Measurements from ENCODE around the gene PIGBOS1. TPM values are rescaled to one million over a fixed set of nuclear protein-coding genes. Genes with fewer than 3 reads are reported as not detected.

PIGBOS1 gene
- polyA plus RNA-seq, 2 of the 4 experiments (the other 2 are of a cell fraction): 33.5 to 42.3 TPM

DNA sequence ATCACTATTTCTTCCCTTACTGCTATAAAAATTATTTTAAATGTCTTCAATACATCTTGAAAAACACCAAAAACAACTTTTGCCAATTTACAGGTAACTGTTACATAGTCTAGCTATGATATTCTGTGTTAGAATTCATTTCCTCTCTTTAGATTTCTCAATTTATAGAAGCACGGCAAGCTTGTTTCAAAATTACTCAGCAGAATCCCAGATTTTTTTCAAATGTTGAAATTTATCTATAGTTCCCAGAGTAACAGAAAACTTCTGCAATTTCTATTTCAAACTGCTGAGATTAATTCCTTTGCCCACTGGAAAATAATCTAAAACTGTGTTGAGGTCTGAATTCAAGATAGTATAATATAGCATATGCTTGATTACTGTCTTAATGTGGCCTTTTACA lies 48.1 kb upstream of the PIGBOS1 start:
- ATAC-seq (no peak), FAIRE-seq (peak; percentile 18), DNase-seq (ENCODE audit: low read depth in 1 of 2, low spot score in 1 of 2) (no peak)
- Histone ChIP-seq H3K27ac (no peak overlapping the region), H3K9me3 (no peaks in the 10 kb centered on the region), H3K4me1 (peaks cover 4% of the 10 kb centered on the region; the same call in 1 of the 3 replicates), H3K4me3 (no peak overlapping the region), H3K4me2 (no peak overlapping the region)
- ChIA-PET POLR2A (interaction anchor here (1.1 kb wide), 1 partner anchor 73 kb away, joined by 3 read pairs; no protein-coding TSS in a partner anchor), CTCF (interaction anchor here (1.9 kb wide), 1 partner anchor 8 kb away, joined by 5 read pairs; no protein-coding TSS in a partner anchor)
- 85% methylated on average over 1 of the region's 1 CpG for WGBS (ENCODE audit: missing lambda C conversion rate)
- TF ChIP-seq HEYL (CRISPR knock-in tag; IDR thresholded peaks at IDR 0.05) (no peak), MAZ (IDR thresholded peaks at IDR 0.05; ENCODE audit: borderline replicate concordance, low read depth, low read length) (no peak), GATA3 (IDR thresholded peaks at IDR 0.05; ENCODE audit: borderline replicate concordance) (no peak)

DNA sequence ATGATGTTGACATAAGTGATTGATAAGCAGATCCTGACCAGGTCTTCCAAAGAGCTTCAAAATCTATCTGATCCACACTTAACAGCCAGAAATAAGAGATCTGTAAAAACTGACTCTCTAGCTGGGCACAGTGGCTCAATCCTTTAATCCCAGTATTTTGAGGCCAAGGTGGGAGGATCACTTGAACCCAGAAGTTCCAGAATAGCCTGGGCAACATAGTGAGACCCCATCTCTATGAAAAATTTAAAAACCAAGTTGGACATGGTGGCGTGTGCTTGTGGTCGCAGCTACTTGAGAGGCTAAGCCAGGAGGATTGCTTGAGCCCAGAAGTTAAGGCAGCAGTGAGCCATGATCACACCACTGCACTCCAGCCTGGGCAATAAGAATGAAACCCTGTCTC lies 43.7 kb upstream of the PIGBOS1 start:
- Histone ChIP-seq H3K4me3 (no peak overlapping the region), H3K4me1 (peaks cover 11% of the 10 kb centered on the region; the same call in 2 of the 3 replicates), H3K9me3 (no peaks in the 10 kb centered on the region), H3K27ac (no peak overlapping the region), H3K4me2 (no peak overlapping the region)
- TF ChIP-seq, protein P1, sequence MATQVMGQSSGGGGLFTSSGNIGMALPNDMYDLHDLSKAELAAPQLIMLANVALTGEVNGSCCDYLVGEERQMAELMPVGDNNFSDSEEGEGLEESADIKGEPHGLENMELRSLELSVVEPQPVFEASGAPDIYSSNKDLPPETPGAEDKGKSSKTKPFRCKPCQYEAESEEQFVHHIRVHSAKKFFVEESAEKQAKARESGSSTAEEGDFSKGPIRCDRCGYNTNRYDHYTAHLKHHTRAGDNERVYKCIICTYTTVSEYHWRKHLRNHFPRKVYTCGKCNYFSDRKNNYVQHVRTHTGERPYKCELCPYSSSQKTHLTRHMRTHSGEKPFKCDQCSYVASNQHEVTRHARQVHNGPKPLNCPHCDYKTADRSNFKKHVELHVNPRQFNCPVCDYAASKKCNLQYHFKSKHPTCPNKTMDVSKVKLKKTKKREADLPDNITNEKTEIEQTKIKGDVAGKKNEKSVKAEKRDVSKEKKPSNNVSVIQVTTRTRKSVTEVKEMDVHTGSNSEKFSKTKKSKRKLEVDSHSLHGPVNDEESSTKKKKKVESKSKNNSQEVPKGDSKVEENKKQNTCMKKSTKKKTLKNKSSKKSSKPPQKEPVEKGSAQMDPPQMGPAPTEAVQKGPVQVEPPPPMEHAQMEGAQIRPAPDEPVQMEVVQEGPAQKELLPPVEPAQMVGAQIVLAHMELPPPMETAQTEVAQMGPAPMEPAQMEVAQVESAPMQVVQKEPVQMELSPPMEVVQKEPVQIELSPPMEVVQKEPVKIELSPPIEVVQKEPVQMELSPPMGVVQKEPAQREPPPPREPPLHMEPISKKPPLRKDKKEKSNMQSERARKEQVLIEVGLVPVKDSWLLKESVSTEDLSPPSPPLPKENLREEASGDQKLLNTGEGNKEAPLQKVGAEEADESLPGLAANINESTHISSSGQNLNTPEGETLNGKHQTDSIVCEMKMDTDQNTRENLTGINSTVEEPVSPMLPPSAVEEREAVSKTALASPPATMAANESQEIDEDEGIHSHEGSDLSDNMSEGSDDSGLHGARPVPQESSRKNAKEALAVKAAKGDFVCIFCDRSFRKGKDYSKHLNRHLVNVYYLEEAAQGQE (IDR thresholded peaks at IDR 0.05): no peak
- TF ChIP-seq, protein P2, sequence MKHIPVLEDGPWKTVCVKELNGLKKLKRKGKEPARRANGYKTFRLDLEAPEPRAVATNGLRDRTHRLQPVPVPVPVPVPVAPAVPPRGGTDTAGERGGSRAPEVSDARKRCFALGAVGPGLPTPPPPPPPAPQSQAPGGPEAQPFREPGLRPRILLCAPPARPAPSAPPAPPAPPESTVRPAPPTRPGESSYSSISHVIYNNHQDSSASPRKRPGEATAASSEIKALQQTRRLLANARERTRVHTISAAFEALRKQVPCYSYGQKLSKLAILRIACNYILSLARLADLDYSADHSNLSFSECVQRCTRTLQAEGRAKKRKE (CRISPR knock-in tag; IDR thresholded peaks at IDR 0.05; ENCODE audit: low read depth): no peak
- no peak for TF ChIP-seq POLR2A (IDR thresholded peaks at IDR 0.05; ENCODE audit: low read length)
- TF ChIP-seq ZNF302 (CRISPR knock-in tag; IDR thresholded peaks at IDR 0.05): no peak
- TF ChIP-seq ZC3H11A (IDR thresholded peaks at IDR 0.05): no peak
- no peak for TF ChIP-seq ESRRA (IDR thresholded peaks at IDR 0.05; ENCODE audit: borderline replicate concordance, low read length)
- TF ChIP-seq RNF2 (IDR thresholded peaks at IDR 0.05; ENCODE audit: borderline replicate concordance, low read depth): no peak
- no peak for TF ChIP-seq PHF8 (IDR thresholded peaks at IDR 0.05; ENCODE audit: borderline replicate concordance, low read depth)
- no peak for TF ChIP-seq TP53 (CRISPR knock-in tag; IDR thresholded peaks at IDR 0.05)
- no peak for TF ChIP-seq FOSL2 (IDR thresholded peaks at IDR 0.05)
- TF ChIP-seq FOSL2 (CRISPR knock-in tag; IDR thresholded peaks at IDR 0.05): no peak
- no peak for TF ChIP-seq BHLHE40 (IDR thresholded peaks at IDR 0.05; ENCODE audit: low read depth, low read length)
- TF ChIP-seq CBX2 (IDR thresholded peaks at IDR 0.05; ENCODE audit: borderline replicate concordance, low read depth): no peak
- no peak for TF ChIP-seq EHF (CRISPR knock-in tag; IDR thresholded peaks at IDR 0.05)
- no peak for TF ChIP-seq GATA3 (IDR thresholded peaks at IDR 0.05; ENCODE audit: borderline replicate concordance)
- CTCF ChIA-PET: interaction anchor here (0.8 to 1.0 kb wide), 2 partner anchors 32 to 73 kb away, joined by 3 read pairs; no protein-coding TSS in a partner anchor
- WGBS (ENCODE audit: missing lambda C conversion rate): 98% methylated on average over 2 of the region's 2 CpGs
- POLR2A ChIA-PET: interaction anchor here (0.6 kb wide), 1 partner anchor 23 kb away, joined by 3 read pairs; no protein-coding TSS in a partner anchor
- DNase-seq (ENCODE audit: low read depth in 1 of 2, low spot score in 1 of 2) (no peak), FAIRE-seq (no peak), ATAC-seq (no peak)

DNA sequence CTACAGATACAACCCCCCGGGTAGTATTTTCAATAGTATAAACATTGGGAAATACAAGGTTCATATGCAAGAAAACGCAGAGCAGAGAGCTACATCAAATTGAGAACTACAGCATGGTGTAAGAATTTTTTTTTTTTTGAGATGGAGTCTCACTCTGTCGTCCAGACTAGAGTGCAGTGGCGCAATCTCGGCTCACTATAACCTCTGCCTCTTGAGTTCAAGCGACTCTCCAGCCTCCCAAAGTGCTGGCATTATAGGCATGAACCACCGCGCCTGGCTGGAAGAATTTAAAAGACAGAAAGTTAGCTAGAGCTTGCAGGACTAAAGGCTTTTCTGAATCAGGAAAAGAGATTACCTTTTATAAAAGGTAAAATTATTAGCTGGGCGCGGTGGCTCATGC lies 42.1 kb upstream of the PIGBOS1 start:
- TF ChIP-seq FOSB (CRISPR knock-in tag; IDR thresholded peaks at IDR 0.05): no peak
- no peak for TF ChIP-seq BHLHE40 (IDR thresholded peaks at IDR 0.05; ENCODE audit: low read depth, low read length)
- TF ChIP-seq, protein P3, sequence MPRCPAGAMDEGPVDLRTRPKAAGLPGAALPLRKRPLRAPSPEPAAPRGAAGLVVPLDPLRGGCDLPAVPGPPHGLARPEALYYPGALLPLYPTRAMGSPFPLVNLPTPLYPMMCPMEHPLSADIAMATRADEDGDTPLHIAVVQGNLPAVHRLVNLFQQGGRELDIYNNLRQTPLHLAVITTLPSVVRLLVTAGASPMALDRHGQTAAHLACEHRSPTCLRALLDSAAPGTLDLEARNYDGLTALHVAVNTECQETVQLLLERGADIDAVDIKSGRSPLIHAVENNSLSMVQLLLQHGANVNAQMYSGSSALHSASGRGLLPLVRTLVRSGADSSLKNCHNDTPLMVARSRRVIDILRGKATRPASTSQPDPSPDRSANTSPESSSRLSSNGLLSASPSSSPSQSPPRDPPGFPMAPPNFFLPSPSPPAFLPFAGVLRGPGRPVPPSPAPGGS (IDR thresholded peaks at IDR 0.05): no peak
- TF ChIP-seq EHMT2 (IDR thresholded peaks at IDR 0.05; ENCODE audit: low read depth): no peak
- no peak for TF ChIP-seq NPAS2 (CRISPR knock-in tag; IDR thresholded peaks at IDR 0.05; ENCODE audit: borderline replicate concordance)
- no peak for TF ChIP-seq HDAC2 (IDR thresholded peaks at IDR 0.05)
- no peak for TF ChIP-seq POLR2A (IDR thresholded peaks at IDR 0.05; ENCODE audit: low read length)
- no peak for TF ChIP-seq CHD4 (IDR thresholded peaks at IDR 0.05; ENCODE audit: borderline replicate concordance)
- TF ChIP-seq TP53 (CRISPR knock-in tag; IDR thresholded peaks at IDR 0.05): no peak
- no peak for TF ChIP-seq HEYL (CRISPR knock-in tag; IDR thresholded peaks at IDR 0.05)
- no peak for FAIRE-seq
- no peak overlapping the region for H3K27ac ChIP-seq
- H3K4me3 ChIP-seq: no peak overlapping the region
- no peak overlapping the region for H3K4me2 ChIP-seq
- ChIA-PET CTCF (interaction anchor here (1.0 kb wide), 1 partner anchor 47 kb away, joined by 4 read pairs; the partner anchor contains the start of genes CCPG1 and PIERCE2), POLR2A (no interaction called here)
- no peaks in the 10 kb centered on the region for H3K9me3 ChIP-seq
- peaks cover 13% of the 10 kb centered on the region; the same call in 2 of the 3 replicates for H3K4me1 ChIP-seq
- no peak for DNase-seq (ENCODE audit: low read depth in 1 of 2, low spot score in 1 of 2)
- ATAC-seq: no peak
- 93% methylated on average over 10 of the region's 10 CpGs for WGBS (ENCODE audit: missing lambda C conversion rate)

Data from A549 (cell line).